Measurements from ENCODE around the gene CDC14A.
"Not testable (repeated sequence)": the region's sequence is repeated elsewhere in the genome, so short reads cannot be mapped to it uniquely, and the experiment has no call there.

Gene CDC14A

DNA sequence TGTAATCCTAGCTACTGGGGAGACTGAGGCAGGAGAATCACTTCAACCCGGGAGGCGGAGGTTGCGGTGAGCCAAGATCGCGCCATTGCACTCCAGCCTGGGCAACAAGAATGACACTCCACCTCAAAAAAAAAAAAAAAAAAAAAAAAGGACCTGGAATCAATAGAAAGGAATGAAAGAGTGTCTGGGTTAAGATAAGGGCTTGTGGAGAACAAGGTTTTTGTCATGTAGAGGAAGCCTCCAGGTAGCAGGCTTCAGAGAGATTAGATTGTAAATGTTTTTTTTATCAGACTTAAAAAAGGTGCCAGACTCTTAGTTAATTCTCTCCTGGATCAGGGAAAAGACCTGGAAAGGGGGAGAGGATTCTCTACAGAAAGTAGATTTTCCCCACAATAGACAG lies 14.4 kb upstream of the CDC14A start:
- DNase-seq, result not testable (repeated sequence)

DNA sequence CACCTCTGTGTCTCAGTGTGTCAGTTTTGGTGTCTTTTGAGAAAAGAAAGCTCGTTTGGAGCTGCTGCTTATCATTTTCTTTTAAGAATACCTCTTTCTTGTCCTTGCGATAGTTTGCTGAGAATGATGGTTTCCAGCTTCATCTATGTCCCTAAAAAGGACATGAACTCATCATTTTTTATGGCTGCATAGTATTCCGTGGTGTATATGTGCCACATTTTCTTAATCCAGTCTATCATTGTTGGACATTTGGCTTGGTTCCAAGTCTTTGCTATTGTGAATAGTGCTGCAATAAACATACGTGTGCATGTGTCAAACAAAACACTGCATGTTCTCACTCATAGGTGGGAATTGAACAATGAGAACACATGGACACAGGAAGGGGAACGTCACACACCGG lies 12.6 kb upstream of the CDC14A start:
- not testable (repeated sequence) for DNase-seq

DNA sequence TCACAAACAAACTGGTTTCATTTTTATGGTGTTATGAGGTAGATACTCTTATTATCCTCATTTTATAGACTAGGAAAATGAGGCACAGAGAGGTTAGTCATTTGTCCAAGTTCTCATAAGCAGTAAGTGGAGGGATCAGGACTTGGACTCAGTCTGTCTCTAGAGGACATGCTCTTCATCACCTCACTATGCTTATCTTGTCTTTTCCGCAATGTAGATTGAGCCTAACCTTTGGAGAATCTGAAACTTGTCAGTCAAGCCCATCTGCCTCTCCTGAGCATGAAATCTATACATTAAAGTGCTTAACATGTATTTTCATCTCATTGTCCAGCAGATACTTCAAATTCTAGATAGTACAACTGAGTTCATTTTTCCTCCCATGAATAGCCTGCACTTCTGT lies 11.8 kb upstream of the CDC14A start:
- no peak for DNase-seq

DNA sequence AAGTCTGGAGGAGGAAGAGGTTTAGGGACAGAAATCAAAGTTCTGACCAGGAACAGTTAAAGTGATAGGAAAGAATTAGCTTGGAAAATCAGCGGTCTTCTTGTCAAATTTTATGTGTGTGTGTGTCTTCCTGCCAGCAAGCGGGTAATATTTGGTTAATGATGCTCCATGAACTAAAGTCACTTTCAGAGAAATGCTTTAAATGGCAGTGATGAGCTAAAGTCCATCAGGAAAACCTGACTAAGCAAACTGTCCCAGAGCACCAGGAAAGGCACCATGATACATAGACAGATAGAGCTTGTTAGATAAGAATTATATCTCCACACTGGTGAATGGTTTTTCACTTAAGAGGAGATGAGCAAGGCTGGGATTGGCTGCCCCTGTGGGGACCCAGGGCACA lies 10.0 kb upstream of the CDC14A start:
- no peak for DNase-seq

DNA sequence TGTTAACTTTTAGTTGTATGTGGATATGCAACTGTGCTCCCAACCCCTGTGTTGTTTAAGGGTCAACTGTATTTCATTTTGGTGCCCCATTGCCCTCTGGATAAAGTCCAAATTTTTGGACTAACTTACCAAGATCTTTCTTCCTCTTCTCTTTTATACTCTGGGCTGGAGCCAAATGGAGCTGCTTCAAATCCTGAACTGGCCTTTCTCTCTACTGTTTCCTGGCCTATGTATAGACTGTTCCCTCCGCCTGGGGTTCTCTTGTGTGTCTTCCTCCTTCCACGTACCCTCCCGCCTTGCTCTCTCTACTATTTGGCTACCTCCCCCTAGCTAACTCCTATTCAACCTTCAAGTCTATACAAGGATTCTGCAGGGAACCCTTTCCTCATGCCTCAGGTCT lies 8.4 kb upstream of the CDC14A start:
- DNase-seq, result no peak

DNA sequence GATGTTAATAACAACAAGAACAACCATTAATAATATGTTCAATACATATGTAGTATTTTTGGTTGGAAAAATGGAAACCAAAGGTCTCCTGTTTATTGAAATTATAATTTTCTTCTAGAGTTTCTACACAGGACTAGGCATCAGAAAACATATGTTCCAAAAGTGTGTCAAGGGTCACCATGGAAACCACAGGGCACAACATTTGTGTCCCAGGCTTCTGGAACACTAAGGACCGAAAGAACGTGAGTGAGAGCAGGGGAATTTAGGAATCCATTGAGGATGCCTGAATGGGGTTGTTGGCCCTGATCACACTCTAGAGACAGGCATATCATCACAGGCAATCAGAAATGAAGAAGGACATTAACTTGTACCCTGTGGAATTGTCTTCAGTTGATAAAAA lies 7.5 kb upstream of the CDC14A start:
- no peak for DNase-seq

DNA sequence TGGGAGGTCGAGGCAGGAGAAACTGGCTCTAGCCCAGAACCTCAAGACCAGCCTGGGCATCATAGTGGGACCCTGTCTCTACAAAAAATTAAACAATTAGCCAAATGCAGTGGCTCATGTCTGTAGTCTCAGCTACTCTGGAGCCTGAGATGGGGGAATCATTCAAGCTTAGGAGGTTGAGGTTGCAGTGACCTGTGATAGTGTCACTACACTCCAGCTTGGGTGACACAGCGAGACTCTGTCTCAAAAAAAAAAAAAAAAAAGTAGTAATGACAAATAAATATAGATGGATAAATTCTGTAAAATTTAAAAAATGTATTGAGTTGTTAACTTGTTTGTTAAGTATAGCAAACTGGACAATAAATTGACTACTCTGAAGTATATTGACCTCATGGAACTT lies 5.9 kb upstream of the CDC14A start:
- DNase-seq, result no peak

DNA sequence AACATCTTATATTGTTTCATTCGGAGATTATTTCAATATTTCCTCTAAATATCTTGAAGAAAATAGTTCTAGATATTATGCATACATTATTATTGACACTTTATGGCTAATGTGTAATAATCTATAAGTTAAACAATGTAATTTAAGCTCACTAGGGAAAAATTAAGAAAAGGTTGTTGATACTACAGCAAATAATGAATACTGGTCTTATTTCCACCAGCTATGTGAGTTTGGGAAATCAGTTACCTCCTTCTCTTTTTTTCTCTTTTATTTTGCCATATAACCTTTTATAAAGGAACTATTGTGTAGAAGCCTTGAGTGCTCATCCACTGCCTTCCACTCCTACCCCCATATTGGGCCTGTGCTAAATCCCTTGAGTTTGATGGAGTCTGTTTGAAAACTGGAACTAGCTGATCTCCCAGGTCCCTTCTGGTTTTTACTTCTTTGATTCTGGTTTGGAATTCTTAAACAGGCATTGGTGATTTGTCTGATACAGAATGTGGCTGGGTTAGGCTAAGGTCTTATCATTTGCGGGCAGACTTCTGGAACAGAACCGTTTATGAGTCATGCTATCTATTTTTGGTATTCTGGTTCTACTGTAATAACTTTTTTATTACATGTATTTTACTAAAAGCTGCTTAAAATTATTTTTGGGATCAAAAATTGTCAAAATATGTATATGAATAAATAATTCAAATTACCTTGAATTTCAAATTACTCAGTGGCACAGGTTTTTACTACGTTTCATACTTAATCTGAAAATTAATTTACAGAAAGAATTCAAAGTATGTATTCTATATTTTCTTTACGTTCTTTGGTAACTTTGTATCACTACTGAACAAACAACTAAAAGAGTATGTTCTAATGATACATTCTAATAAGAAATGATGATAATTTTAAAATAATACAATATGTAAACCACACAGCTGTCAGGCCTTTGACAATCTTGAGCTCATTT lies 5.0 kb upstream of the CDC14A start:
- DNase-seq, result no peak

DNA sequence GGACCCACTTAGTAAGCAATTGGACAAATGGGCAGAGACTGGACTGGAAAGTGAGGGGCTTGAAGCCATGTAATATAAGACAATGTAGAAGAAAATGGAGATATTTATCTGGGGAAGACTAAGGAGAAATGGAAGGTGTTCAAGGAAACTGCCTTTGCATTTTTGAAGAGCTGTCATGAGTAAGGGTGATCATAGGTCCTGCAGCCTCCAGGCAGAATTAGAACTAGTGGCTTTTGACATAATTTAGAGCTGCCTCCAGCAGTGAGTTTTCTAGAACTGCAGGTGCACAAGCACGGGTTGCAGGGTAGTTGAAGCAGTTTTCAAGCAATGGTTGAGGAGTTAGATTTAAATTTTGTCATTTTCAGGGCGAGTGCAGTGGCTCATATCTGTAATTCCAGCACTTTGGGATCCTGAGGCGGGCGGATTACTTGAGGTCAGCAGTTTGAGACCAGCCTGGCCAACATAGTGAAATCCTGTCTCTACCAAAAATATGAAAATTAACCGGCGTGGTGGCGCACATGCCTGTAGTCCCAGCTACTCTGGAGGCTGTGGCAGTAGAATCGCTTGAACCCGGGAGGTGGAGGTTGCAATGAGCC lies 3.7 kb upstream of the CDC14A start:
- DNase-seq, result no peak

DNA sequence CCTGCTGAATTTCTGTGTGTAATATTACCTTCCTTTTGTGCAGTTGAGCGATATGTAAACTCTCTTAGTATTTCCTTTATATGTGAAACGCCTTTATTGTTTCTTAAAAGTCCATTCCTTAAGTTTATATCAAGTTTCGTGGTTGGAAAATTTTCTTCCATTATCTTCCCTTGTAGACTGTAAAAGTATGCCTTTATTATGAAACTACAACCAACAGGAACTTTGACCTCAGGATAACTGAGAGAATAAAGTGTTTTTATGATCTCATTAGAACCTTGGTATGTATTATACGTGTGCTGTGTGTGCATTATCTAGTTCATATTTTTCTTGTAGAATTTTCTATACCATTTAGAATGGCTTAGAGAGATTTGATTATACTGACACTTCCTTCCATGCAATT lies 3.1 kb upstream of the CDC14A start:
- no peak for DNase-seq

DNA sequence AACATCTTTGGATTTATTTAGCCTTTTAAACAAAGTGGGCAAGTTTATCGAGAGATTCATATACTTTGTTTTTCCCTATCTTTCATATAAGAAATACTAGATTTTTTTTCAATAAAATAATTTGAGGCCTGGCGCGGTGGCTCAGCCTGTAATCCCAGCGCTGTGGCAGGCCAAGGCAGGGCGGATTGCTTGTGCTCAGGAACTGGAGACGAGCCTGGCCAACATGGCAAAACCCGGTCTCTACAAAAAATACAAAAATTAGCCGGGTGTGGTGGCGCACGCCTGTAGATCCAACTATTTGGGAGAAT lies 1.6 kb upstream of the CDC14A start:
- DNase-seq, result no peak

DNA sequence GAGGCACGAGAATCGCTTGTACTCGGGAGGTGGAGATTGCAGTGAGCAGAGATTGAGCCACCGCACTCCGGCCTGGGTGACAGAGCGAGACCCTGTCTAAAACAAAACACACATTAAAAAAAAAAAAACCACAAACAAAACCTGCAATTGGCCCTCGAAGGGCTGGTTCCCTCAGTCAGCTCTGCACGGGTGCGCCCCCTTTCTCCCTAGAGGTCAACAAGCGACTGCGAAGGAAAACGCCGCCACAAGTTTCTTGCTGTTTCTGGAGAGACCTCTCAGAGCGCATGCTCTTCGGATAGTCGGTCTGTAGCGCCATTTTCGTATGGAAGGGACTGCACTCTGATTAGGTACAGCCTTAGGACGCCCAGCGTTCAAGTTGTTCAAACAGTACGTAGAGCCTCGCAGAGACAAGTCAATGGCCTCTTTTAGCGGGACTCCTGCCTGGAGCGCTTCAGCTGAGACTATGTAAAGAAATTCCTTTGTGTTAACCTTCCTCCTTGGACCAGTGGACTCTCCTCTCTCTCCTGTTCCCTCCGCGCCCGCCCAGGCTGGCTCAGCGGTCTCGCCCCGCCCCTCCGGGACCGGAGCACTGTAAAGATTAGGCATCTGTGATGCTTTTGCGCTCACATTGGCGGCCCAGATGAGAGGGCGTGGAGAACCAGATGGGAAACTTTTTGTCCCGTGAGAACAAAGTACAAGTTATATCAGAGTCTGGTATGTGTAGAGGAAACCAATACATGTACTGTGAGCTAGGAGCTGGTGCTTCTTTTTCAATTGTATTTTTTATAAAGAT lies 1.0 kb upstream of the CDC14A start:
- peak; percentile 84 for DNase-seq

DNA sequence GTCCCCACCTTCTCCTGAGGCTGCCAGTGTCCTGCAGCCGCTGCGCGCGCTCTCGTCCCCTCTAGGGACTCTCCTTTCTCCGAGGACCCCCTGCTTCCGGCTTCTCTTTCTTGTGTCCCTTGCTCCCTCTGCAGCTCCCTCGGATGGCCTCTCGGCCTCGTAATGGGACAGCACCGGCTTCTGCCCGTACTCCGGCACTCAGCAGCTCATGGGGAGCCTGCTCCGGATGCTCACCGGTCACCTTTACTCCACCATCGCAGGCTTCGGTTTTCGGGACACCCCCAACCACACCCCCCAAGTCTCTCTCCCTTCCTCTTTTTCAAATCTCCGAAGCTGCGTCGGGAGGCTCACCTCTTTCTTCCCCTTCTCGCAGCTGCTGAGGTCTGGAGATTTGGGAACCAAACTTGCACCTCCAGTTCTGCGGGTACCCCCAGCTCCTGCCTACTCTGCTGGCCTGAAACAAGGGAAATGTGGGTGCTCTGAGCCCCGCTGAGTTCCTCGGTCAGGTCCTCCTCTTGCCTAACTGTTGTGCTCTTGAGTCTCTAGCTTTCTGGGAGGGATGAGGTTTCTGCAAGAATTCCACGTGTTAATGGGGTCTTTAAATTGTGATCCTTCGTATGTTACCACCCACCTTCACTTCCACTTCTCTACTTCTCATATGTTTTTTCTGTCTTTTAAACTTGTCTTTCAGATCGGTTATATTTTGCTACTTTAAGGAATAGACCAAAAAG lies 930 bp downstream of the CDC14A start:
- DNase-seq, result peak; percentile 39

DNA sequence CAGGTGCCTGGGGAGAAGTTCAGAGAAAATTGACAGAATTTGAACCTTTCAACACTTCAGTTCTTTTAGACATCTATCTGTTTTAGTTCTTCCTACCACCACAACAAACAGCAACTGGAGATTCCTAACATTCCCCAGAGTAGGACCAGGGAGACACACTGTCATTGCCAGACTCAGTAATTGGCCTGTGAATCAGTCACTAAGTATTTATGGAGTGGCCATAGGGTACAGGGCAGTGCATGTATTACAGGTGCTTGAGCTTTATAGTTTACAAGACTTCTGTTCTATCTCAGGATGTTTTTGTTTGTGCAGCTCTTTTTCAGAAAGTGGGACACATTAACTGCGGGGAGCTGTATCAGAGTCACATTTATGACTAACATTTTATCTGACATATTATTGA lies 1.7 kb downstream of the CDC14A start:
- DNase-seq, result peak; percentile 4

DNA sequence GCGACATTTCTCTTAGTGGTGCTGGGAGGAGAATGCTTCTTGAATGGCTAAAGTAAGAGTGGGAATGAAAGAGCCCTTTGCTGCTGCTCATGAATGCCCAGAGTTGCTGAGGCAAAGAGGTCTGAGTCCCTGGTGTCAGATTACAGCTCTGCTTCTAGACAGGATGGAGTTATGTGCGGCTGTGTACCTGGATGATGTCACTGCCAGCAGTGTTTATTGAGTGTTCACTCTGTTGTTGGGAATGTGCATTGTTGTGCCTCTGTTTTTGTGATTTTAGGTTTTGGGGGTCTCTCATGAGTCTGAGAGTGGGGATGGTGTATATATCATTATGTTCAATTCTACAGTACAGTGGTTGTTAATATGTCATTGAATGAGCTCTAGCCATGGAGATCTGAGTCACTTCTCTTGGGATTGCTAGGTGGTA lies 2.7 kb downstream of the CDC14A start:
- peak; percentile 79 for DNase-seq

DNA sequence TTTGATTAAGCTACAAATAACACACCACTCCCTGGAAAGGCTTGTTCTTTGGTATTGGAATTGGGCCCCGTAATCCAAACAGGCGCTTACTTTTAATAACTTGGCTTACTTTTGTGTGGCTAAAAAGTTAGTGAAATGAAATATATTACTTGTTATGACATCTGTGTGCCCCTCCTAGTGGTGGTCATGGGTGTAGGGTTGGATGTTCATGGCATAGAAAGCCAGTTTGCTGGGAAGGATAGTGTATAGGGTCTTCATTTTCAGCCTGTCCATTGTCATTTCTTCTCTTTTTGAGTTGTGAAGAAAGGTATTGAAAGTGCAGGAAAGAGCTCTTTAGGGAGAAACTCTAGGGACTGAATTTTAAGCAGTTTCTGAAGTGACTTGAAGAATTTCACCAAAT lies 5.9 kb downstream of the CDC14A start:
- DNase-seq, result no peak

DNA sequence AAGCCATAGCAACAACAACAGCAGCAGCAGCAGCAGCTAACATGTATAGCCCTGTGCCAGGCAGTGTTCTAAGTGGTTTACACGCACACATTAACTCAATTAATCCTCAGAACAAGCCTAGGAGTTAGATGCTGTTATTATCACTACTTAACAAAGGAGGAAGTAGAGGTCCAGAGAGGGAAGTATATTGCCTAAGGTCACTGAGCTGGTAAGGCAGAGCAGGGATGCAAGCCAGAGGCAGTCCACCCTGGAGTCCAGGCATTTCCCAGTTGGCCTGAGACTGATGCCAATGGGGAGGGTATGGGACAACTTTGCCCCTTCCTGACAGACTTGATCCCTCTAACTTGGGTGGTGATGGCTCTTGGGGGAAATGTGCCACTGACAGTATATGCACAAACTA lies 6.8 kb downstream of the CDC14A start:
- DNase-seq, result no peak

DNA sequence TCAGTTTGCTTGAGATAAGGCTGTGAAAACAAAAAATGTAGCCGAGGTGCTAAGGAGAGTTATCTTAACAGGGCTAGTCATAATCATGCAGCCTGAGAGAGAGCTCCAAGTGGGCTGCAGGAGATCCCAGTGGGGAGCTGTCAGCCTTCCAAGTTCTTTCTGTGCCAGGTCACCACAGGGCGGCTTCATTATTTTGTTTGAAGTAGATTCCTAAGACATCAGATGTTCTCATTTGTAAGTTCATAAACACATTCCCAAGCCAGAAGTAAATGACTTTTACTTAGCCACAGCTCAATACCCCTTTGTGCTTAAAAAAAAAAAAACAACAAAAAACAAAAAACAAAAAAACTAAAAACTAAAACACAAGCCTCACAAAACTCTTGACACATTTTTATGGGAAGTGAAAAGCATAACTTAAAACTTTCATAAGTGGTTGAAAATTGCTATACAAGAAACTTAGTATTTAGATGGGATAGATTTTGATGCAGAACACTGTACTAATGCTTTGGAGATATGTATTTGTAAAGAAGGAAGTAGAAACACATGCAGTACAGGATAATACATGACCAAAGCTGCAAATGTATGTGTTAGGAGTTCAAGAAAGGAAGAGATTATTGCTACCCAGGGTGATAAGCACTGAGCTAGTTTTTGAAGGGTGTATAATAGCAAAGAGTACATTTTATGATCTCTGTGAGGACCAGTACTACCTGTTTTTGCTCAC lies 8.6 kb downstream of the CDC14A start:
- DNase-seq, result no peak

DNA sequence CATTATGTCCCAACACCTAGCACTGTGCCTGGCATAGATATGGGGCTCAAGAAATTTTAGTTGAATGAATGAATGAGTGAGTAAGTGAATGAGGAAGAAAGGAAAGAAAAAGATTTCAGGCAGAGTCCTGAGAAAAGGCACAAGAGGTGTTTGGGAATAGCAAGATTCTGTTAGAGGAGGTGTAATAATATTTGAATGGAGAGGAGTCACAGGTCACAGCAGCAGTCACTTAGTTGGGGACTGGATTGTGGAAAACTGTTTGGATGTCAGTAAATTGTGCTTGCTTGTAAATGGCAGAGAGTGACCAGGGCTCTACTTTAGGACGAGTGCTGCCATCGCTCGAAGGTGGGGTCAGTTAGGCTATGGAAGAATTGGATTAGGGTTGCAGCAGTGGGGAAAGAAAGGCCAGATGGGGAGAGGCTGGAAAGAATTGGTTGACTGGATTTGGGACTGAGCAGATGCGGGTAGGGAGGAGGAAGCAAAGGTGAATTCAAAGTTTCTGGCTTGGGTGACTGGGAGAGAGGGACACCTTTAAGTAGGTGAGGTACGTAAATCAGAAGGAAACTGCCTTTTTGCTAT lies 9.3 kb downstream of the CDC14A start:
- DNase-seq, result no peak

DNA sequence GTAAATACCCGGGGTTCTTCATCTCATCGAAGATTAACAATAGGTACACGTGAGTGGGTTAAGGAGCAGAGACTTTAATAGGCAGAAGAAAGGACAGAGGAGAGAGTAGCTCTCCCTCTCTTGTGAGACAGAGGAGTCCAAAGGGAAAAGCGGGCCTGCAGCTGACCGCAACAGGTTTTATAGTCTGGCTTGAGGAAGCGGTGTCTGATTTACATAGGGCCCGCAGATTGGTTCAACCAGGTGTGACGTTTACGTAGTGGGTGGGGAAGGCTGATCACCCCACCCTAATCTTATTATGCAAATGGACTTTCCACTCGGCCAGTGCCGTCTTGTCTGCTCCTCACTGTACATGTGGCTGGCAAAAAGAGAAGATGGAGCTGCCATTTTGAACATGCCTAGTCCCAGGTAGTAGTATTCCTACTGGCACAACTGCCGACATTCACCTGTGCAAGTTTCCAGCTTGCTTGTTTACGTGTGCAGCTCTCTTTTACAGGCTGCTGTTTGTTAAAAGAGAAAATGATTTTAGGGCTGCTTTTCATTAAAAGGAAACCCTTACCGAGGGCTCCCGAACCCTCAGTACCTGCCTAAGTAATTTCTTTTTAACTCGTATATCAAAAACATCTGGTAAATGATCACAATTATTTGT lies 10.6 kb downstream of the CDC14A start:
- no peak for DNase-seq

DNA sequence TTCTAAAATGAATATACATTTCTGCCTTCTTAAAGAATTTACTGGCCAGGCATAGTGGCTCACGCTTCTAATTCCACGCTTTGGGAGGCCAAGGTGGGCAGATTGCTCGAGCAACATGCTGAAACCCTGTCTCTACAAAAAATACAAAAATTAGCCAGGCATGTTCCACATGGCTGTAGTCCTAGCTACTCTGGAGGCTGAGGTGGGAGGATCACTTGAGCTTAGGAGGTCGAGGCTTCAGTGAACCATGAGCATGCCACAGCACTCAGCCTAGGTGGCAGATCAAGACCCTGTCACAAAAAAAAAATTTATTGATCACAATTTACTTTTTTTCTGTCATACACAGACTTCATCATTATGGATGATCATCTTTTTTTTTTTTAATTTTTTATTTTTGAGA lies 11.5 kb downstream of the CDC14A start:
- DNase-seq, result no peak

DNA sequence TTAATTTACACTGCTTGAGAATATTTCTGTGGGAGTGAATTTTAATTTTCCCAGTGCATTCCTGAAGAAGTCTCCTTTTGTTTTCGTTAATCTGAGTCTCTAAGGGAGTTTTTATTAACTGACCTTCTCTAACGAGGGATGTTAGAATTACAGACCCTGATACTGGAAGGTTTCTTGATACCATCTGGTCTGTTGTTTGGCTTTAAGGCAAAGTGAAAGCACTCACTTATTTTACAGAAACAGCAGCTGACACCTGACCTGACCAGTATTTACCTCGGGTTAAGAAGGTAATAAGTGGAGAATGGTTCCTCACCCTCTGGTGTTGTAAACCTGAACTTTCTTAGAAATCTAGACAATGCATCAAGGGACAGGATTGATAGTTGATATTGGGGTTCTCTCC lies 12.4 kb downstream of the CDC14A start:
- DNase-seq, result no peak

All from NCI-H1105 (cell line).